ENCODE data around the gene ARHGEF2.

ARHGEF2 gene

GRCh38 chr1:155904261-155904660 lies 74.1 kb downstream of the ARHGEF2 start:
- no peak for DNase-seq

GRCh38 chr1:155900161-155900560 lies 78.2 kb downstream of the ARHGEF2 start:
- no peak for DNase-seq

GRCh38 chr1:155899683-155900082 lies 78.7 kb downstream of the ARHGEF2 start:
- no peak for DNase-seq

GRCh38 chr1:155898888-155899287 lies 79.5 kb downstream of the ARHGEF2 start:
- no peak for DNase-seq

- no peak for DNase-seq
Observed at GRCh38 chr1:155897746-155898145, 80.6 kb downstream of the ARHGEF2 start.

Data from midbrain (tissue), 1 donor.